Ureter (tissue), 1 donor: ENCODE results near the gene SLC25A5. TPM values are rescaled to one million over a fixed set of nuclear protein-coding genes. Genes with fewer than 3 reads are reported as not detected.
"Not testable (repeated sequence)": the region's sequence is repeated elsewhere in the genome, so short reads cannot be mapped to it uniquely, and the experiment has no call there.

Source experiments
- DNase-seq: peaks from one replicate; pipeline ENCODE4 v3.0.0-alpha.2; 2020; ENCODE audit warnings: low spot score
- total RNA-seq: library from RNA; stranded (reverse); gene quantifications from one replicate; pipeline ENCODE4 v1.2.4, GENCODE V29; 2023
- donor health status: DM: yes; HTN: yes; CAD: no.

Gene SLC25A5
- total RNA-seq, 1 donor from 2014 or later = 243 TPM

GRCh38 chrX:119477812-119478232 is 9.6 kb downstream of the SLC25A5 start:
- no peak for DNase-seq

GRCh38 chrX:119478504-119478903 is 10.3 kb downstream of the SLC25A5 start:
- DNase-seq = no peak

- DNase-seq = no peak
Observed at GRCh38 chrX:119479845-119480244, 11.6 kb downstream of the SLC25A5 start.

DNA sequence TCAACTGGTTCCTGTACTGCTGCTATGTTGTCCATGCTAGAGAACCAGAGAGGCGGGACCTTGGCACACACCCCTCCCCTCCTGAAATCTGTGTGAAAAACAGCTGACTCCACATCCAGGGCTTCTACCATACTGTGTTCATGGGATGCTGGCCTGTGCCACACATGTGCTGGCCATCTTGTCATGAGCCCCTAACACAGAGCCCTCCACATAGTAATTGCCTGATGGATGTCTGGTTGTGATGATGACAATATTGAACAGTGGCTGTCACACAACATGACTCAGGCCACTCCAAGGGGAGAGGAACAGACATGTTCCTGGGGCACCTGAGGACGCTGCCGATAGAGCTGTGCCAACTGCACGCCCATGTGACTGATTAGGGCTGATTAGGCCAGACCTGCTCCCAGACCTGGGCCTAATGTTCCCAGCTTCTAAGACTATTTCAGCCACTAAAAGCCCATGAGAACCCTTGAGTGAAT is 13.1 kb downstream of the SLC25A5 start:
- DNase-seq = no peak

- no peak for DNase-seq
Observed at GRCh38 chrX:119482041-119482440, 13.8 kb downstream of the SLC25A5 start.

DNA sequence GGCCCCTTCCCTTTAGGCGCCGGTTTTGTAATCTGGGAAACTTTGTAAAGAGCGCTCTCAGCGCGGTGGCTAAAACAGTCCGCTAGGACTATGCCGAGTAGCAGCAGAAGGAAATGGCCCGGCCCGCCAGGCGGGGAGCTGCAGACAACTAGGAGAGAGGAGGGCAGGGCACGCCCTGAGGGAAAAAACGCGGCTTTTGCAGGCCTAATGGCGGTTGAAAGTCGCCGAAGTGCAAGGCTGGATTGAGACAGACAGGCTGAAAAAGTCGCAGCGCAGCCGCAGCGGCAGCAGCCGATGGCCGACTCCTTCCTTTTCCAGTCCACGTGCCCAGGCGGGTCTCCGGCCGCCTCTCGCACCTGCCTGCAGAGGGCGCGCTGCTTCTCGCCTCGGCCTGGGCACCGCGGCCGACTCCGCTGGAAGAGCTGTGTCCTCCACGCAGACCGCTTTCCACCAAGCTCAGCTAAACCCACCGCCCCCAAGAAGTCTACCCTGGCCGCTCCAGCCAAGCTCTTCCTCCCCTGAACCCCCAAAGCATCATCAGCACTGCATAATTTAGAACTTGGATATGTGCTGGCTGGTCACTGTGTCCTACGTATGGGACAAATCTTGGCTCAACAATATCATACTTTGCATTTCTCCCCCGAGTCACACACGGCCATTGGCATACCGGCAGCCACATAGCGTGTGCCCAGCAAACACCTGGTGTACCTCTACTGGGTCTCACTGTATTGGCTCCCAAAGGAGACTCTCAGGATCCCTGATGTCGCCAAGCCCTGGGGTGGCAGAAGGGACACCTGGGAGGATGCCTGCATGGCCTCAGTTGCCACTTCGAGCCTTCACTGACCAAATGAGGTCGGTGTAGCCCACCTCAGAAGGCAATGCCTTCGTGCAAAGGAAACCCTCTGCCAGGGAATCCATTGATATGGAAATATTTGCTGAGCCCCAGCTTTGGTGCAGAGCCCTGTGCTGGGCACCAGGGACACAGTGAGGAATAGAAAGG is 14.5 kb downstream of the SLC25A5 start:
- DNase-seq = peak; percentile 64

- DNase-seq = no peak
Observed at GRCh38 chrX:119486745-119487144, 18.5 kb downstream of the SLC25A5 start.

DNA sequence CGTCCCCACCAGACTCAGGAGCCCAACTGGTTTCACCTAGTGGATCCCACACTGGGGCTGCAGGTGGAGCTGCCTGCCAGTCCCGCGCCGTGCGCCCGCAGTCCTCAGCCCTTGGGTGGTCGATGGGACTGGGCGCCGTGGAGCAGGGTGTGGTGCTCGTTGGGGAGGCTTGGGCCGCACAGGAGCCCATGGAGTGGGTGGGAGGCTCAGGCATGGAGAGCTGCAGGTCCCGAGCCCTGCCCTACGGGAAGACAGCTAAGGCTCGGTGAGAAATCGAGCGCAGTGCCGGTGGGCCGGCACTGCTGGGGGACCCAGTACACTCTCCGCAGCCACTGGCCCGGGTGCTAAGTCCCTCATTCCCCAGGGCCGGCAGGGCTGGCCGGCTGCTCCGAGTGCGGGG is 19.5 kb downstream of the SLC25A5 start:
- not testable (repeated sequence) for DNase-seq

DNA sequence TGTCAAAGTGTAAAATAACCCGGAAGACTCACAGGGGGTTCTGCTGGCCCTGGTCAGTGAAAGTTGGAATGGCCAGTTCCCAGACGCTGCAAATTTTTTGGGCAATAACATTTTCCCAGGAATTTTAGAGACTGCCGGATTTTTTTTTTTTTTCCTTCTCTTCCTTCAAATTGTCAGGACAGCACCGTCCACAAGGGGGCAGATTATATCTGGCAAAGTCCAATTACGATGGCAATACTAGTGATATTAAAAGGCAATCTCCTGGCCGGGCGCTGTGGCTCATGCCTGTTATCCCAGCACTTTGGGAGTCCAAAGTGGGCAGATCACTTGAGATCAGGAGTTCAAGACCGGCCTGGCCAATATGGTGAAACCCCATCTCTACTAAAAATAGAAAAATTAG is 20.5 kb downstream of the SLC25A5 start:
- DNase-seq = no peak

GRCh38 chrX:119489212-119490074 is 21.2 kb downstream of the SLC25A5 start:
- DNase-seq = no peak

GRCh38 chrX:119492463-119492862 is 24.2 kb downstream of the SLC25A5 start:
- DNase-seq = no peak

DNA sequence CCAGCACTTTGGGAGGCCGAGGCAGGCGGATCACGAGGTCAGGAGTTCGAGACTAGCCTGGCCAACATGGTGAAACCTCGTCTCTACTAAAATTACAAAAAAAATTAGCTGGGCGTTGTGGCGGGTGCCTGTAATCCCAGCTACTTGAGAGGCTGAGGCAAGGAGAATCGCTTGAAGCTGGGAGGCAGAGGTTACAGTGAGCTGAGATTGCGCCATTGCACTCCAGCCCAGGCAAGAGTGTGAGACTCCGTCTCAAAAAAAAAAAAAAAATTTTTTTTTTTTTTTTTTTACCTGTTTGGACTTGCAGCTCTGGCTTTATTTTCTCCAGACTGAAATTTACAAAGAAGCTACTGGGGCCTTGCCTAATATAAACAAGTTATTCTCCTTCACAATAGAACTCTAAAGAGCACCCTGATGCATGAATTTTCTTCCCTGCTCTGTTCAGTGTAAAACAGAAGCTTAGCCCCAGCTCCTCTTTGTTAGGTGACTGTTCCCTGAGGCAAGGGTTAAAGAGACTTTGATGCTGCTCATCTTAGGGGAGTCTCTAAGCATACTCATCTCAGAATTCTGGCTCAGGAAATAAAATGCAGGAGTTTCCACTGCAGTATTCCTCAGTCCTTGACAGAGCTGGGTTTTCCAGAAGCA is 25.7 kb downstream of the SLC25A5 start:
- not testable (repeated sequence) for DNase-seq

DNA sequence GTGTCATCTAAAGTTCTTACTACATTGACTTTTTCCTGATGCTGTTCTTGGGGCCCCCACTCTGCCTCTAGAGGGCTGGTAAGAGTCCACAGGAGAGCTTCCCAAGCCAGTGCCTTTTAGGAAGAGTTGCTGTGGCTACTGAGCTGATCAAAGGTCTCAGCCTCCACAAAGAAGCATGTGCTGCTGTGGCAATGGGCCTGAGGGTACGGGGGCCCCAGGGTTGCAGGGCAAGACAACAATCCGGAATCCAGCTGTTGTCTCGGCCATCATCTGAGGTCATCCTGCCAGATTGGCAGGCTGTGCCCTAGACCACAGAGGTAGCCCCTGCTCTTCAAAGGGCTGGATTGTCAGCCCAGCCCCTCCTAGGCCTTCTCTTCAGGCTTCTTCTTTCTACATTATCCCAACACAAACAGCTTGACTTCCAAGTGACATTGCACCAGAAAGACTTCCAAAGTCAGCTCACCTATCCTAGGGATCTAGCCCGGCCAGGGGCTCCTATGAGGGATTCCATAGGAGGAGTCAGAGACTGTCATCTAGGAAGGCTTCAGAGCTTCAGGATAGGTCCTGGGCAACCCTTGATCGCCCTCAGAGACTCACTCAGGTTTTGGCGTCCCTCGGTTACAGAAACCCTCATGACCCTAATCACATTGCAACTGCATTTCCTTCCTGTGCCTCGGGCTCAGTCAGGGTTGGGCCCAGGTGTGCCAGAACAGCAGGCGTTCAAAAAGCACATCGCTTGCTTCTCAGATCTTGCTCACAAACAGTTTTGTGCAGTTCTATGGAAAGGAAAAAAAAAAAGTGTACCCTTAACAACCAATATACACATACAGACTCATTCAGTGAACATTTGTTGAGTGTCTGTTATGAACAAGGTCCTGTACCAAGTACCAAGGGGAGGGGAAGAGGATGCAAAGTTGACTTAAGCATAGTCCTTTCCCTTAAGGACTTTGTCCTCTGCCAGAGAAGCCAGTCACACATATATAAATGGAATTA is 27.8 kb downstream of the SLC25A5 start:
- DNase-seq = no peak

GRCh38 chrX:119497185-119497584 is 28.9 kb downstream of the SLC25A5 start:
- DNase-seq = no peak

GRCh38 chrX:119500061-119500800 is 32.0 kb downstream of the SLC25A5 start:
- no peak for DNase-seq

- peak; percentile 55 for DNase-seq
Observed at GRCh38 chrX:119501511-119502148, 33.4 kb downstream of the SLC25A5 start.

DNA sequence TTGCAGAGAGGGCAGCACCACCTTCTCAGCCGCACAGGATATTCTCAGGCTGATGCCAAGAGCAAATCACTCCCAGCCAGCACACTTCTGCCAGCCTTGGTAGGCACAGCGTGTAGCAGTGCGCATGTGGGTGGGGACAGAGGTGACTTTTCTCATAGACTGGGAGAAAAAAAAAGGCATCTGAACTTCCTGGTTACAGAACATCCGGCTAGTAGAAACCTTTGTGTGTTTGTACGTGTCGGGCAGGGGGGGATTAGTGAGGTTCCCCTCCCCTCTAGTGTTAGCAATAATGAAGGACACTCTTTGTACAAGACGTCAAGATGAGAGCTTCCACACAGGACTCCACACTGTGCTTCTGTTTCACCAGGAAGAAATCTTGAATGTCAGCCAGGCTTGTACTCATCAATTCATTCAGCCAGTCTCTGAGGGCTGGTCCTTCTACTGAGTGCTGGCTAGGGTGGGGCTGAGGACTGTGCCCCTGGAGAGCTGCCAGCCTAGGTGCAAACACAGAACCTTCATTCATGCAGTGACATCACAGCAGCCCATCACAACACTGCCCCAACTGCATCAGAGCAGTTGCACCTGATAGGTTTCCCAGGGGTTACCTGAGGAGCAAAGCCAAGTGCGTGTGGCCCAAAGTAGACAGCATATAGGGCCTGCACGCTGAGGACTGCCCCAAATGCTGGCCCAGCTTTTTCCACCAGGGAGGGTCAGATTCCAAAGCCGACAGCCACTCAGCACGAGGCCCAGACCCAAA is 34.7 kb downstream of the SLC25A5 start:
- DNase-seq = peak; percentile 59

DNA sequence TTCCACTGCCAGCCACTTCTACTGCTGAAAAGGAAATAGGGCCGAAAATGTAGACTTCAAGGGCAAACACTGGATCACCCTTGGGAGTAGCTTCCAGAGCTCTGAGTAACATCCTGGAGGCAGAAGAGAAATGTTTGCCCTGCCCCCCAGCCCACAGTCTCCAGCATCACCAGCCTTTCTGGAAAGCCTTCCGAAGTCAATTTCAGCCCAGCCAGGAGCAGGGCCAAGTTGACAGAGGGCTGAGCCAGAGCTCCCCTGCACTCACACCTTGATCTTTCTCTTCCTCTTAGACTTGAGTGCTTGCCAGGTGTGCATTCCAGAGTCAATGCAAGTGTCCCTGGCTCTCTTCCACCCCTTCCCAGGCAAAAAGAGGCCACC is 35.2 kb downstream of the SLC25A5 start:
- DNase-seq = peak; percentile 62

- not testable (repeated sequence) for DNase-seq
Observed at GRCh38 chrX:119505145-119505544, 36.9 kb downstream of the SLC25A5 start.
